ENCODE measurements around the gene FAM98C.

DNA sequence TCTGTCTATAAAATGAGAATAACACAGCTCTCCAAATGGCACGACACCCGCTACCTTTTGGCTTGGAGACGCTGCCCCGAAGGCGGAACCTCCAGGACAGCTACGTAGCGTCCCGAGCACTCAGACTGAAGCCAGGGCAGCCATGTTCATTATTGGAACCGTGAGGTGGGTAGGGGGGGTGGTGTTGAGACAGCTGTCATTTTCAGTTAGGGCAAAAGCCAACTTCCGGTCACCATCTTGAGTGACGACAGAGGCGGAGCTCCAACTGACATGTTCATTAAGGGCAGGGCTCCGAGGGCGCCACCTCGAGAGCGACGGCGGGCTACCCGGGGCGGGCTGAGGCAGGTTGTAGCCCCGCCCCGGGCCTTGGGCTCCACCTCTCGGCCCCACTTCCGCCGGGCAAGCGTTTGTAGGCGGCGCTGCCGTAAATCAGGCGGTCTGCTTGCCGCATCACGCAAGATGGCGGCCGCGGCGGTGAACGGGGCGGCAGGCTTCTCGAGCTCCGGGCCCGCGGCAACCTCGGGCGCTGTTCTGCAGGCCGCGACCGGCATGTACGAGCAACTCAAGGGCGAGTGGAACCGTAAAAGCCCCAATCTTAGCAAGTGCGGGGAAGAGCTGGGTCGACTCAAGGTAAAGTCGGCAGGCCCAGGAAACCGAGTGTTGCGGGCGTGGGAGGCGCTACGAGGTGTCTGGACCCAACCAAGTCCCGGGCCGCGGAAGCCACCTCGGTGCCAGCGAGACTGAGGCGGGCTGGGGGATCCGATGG is 28.4 kb upstream of the FAM98C start, which contains the start of gene PSMD8:
- no peak for TF ChIP-seq EZH2 (IDR thresholded peaks at IDR 0.05; ENCODE audit: insufficient read depth, poor library complexity, severe bottlenecking)
- no peak for TF ChIP-seq EZH2phosphoT487 (IDR thresholded peaks at IDR 0.05; ENCODE audit: insufficient read depth, low read depth)

Data from GM23248 (cell line).